SK-N-SH treated with all-trans-retinoic acid at 6 μM for 48 hours (cell line): ENCODE data around the gene DAB1.

Experiments used
- CREB5 ChIP-seq: fragments of 250-450 bp; sonication (Bioruptor Pico); IDR thresholded peaks from 2 replicates; pipeline ENCODE4 v1.5.1; 2020; ENCODE audit warnings: low read depth, mild to moderate bottlenecking, moderate library complexity
- CSDC2 ChIP-seq: fragments of 250-450 bp; sonication (Bioruptor Pico); IDR thresholded peaks from 2 replicates; pipeline ENCODE4 v1.5.0; 2020; ENCODE audit warnings: mild to moderate bottlenecking, moderate library complexity
- PATZ1 ChIP-seq: fragments of 250-450 bp; sonication (Bioruptor Pico); IDR thresholded peaks from 2 replicates; pipeline ENCODE4 v1.8.0; 2020; ENCODE audit warnings: mild to moderate bottlenecking, moderate library complexity, borderline replicate concordance
- PPARA ChIP-seq: fragments of 250-450 bp; sonication (Bioruptor Pico); IDR thresholded peaks from 2 replicates; pipeline ENCODE4 v1.5.0; 2020; ENCODE audit warnings: mild to moderate bottlenecking, borderline replicate concordance
- RARB ChIP-seq: fragments of 250-450 bp; sonication (Bioruptor Pico); IDR thresholded peaks from 2 replicates; pipeline ENCODE4 v1.8.0; 2021; ENCODE audit warnings: mild to moderate bottlenecking, moderate library complexity
- TCF4 ChIP-seq: fragments of 250-450 bp; sonication (Bioruptor Pico); IDR thresholded peaks from 2 replicates; pipeline ENCODE4 v1.8.0; 2021; ENCODE audit warnings: mild to moderate bottlenecking, moderate library complexity, borderline replicate concordance
- ZC3H10 ChIP-seq: fragments of 250-450 bp; sonication (Bioruptor Pico); IDR thresholded peaks from 2 replicates; pipeline ENCODE4 v1.5.1; 2021; ENCODE audit warnings: mild to moderate bottlenecking, moderate library complexity
- ZFP3 ChIP-seq: fragments of 250-450 bp; sonication (Bioruptor Pico); IDR thresholded peaks from 2 replicates; pipeline ENCODE4 v1.5.0; 2020; ENCODE audit warnings: mild to moderate bottlenecking, moderate library complexity
- ZNF565 ChIP-seq: fragments of 450-650 bp; formaldehyde crosslinking; conservative IDR thresholded peaks from 2 replicates; pipeline ENCODE4 v1.5.0; 2020; ENCODE audit warnings: low read depth, mild to moderate bottlenecking, moderate library complexity
- ZNF70 ChIP-seq: fragments of 450-650 bp; formaldehyde crosslinking; IDR thresholded peaks from 2 replicates; pipeline ENCODE4 v1.5.0; 2020; ENCODE audit warnings: mild to moderate bottlenecking, moderate library complexity
- TF ChIP-seq, protein P1 (sequence below): fragments of 250-450 bp; sonication (Bioruptor Pico); IDR thresholded peaks from 2 replicates; pipeline ENCODE4 v1.8.0; 2021; ENCODE audit warnings: low read depth, mild to moderate bottlenecking, moderate library complexity, borderline replicate concordance

DNA sequence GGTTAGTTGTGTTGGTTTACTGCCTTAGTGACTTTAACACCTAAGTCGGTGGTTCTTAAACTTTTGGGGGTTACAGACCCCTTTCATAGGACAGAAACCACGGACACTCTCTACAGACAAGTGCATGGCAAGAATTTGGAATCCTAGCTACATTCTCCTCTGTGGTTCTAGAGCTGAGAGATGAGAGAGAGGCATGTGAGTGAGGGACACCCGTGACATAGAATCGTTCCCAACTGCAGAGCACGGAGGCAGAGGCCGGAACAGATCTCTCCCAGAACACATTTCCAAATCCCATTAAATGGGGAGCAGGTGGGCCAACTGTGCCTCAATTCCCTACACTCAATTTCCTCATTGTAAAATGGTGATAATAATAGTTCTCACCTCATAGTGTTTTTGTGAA lies 60.7 kb downstream of the DAB1 start:
- no peak for TF ChIP-seq ZC3H10 (CRISPR knock-in tag)
- no peak for TF ChIP-seq TCF4 (CRISPR knock-in tag)
- TF ChIP-seq CSDC2 (CRISPR knock-in tag), result no peak
- no peak for TF ChIP-seq PATZ1 (CRISPR knock-in tag)
- TF ChIP-seq ZNF565, result no peak
- no peak for TF ChIP-seq ZFP3 (CRISPR knock-in tag)
- TF ChIP-seq ZNF70 (CRISPR knock-in tag), result no peak
- TF ChIP-seq PPARA (CRISPR knock-in tag), result no peak
- TF ChIP-seq, protein P1, sequence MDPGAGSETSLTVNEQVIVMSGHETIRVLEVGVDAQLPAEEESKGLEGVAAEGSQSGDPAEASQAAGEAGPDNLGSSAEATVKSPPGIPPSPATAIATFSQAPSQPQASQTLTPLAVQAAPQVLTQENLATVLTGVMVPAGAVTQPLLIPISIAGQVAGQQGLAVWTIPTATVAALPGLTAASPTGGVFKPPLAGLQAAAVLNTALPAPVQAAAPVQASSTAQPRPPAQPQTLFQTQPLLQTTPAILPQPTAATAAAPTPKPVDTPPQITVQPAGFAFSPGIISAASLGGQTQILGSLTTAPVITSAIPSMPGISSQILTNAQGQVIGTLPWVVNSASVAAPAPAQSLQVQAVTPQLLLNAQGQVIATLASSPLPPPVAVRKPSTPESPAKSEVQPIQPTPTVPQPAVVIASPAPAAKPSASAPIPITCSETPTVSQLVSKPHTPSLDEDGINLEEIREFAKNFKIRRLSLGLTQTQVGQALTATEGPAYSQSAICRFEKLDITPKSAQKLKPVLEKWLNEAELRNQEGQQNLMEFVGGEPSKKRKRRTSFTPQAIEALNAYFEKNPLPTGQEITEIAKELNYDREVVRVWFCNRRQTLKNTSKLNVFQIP (CRISPR knock-in tag), result no peak
- TF ChIP-seq CREB5 (CRISPR knock-in tag), result no peak
- no peak for TF ChIP-seq RARB (CRISPR knock-in tag)
